Stimulated activated naive CD4-positive, alpha-beta T cell treated with Interleukin-2 at 50 U/mL for 16 hours (primary cell): ENCODE results near the gene LDLRAD4.
A peak's percentile ranks its signal among the peaks of the same experiment; 100 is the strongest.

Experiments used
- DNase-seq: peaks from one replicate; lab custom pipeline; 2025; lab: John Stamatoyannopoulos, UW

Gene LDLRAD4

DNA sequence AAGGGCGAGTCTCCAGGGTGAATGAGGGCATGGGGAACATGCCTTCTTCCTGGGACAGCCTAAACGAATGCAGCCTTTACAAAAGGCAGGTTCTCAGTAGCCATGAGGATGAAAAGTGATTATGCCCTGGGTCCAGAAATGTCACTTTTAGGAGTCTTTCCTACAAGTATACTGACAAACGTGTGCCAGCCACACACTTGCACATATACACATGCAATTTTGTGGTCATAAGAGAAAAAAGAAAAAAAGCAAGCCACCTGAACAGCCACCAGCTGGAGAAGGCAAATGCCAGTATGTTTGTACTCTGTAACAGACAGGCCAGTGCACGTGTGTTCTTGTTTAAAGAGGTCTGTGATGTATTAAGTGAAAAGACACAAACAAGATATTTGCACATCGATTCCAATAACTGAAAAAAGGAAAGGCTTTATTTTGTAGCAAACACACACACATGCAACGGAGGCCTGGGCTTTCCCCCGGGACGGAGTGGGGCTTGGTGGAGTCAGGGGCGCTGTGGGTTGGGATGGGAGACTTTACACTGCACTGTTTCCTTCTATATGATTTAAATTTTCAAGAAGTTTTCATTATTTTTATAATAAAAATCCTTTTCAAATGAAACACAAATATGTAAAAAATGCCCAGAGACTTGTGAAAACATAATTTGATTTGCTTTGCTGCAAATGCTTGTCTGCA, 399.4 kb downstream of the LDLRAD4 start:
- DNase-seq = no peak

DNA sequence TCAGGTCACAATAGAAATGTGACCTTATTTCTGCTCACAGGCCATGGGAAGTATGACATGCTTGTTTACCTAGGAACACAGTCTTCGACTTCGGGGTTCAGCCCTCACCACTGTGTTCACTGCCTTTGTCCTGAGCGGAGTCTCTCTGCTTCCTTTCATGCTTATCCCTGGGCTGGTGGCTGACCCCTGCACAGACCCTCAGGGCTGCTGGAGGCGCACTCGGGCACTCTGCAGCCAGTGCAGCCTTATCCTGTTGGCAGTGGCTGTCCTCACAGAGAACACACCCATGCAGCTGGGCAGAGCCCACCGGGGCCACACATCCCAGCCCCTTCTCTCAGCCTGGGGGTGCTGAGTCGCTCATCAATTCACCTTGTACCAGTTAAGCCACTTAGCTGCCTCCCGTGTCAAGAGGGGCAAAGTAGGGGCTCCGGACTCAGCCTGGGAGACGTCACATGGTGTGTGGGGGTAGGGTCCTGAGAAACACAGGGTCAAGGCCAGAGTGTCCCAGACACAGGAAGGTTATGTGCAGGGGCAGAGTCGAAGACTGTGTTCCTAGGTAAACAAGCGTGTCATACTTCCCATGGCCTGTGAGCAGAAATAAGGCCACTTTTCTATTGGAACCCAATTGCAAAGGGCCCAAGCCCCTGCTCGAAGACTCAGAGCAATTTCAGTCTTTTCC, 400.3 kb downstream of the LDLRAD4 start:
- no peak for DNase-seq

DNA sequence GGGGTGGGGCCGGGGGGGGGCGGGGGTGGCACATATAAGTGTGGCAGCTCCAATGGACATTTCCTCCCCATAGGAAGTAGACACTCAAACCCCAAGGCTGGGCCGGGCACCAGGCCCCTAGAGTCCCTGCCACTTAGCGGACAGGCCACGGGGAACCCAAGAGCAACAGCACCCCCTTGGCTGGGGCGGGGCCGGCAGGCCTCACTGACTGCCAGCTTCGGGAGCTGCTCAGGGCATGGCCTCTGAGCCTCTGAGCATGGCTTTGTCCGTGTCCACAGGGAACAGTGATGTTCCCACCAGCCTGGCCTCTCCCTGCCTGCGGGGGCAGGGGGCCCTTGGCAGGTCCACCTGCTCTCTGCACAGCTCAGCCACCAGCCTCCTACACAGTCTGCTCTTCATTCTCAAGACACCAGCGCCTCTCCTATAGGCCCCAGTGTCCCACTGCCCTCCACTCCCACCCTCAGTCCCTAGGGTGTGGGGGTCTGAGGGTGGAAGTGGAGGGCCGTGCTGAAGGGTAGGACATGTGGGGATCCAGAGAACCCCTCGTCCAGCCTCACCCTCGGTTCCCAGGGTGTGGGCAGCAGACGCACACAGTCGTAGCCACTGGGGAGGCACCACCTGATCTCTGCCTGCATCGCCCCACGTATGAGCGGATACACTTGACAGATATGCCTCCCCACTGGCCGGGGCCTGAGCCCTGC, 401.1 kb downstream of the LDLRAD4 start:
- no peak for DNase-seq

DNA sequence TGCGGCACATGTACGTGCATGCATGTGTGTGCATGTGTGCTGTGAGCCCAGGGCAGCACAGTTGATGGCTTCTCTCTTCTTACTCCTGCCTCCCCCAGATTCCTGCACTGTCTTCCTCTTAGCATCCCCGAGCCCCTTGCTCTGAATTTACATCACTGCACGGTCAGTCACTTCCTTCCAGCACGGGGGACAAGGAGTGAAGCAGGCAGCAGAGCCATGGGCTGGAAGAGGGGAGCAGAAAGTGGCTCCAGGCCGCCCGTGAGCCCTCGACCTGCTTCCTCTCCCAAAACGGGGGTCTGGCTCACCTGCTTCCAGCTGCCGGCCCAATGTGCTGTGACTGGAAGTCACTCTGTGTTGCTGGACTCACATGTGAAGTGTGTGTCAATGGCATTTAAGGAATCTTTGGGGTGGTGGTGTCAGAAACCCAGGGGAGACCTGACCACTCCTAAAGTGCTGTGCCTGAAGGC, 401.7 kb downstream of the LDLRAD4 start:
- no peak for DNase-seq

DNA sequence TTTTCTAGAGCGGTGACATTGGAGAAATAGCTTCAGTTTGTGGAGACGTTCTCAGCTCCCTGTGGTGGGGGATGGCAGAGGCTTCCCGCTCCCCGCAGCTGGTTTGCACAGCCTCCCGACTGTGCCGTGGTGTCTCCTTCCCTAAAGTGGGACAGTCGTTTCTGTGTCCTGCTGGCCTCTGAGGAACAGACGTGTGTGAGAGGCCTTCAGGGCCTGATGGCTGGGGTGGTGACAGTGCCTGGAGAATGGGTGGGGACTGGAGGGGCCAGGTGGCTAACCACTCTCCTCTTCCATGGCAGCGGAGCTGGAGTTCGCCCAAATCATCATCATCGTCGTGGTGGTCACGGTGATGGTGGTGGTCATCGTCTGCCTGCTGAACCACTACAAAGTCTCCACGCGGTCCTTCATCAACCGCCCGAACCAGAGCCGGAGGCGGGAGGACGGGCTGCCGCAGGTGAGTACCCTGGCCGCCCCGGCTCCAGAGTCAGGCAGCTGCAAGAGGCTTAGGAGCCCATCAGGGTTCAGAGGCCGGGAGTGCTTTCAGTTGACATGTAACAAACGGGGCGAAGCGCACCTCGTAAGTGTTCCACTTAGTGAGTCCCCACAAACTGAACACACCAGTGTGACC, 402.4 kb downstream of the LDLRAD4 start:
- DNase-seq = no peak

DNA sequence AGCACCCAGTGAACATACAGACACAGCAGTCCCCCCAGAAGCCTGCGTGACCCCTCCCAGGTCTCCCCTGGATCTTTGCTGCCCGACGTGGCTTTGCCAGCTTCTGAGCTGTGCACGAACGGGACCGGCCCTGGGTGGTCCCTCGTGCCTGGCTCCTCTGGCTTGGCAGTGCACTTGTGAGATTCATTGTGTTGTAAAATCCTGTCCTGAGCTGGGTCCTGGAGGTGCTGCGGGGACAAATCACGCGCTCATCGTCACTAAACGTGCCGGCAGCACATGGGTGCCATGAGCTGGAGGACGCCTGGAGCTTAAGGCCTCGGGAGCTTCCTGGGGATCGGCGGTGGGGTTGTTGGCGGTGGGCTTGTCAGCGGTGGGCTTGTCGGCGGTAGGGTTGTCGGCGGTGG, 402.9 kb downstream of the LDLRAD4 start:
- no peak for DNase-seq

DNA sequence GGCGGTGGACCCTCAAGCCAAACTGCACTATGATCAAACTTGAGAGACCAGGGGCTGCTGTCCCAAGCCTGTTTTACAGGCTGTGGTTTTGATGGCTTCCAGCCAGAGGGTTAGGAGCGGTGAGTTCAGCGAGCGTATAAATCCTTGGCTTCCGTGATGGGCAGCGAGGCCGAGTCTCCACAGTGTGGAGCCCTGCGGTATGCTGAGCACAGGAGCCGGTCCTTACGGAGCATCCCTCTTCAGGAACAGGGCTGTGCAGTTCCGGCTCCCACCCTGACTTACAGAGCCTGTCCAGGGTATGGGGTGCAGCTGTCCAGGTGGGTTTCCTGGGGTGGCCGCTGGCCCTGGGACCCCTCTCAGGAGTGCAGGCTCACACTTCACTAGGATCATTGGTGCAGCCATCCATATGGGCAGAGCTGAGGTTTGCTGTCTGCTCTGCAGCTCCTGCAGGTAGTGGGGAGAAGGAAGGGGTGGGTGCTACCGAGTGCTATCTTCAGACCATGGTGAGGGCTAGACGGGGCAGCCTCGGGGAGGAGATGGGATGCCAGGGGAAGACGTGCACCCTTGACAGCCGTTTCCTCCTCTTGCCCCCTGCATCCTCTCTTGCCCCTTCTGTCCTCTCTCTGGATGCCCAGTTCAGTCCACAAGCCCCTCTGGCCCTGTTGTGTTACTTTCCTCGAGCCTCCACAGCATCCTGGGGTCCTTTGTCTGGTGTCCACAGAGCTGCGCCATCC, 403.5 kb downstream of the LDLRAD4 start:
- no peak for DNase-seq

DNA sequence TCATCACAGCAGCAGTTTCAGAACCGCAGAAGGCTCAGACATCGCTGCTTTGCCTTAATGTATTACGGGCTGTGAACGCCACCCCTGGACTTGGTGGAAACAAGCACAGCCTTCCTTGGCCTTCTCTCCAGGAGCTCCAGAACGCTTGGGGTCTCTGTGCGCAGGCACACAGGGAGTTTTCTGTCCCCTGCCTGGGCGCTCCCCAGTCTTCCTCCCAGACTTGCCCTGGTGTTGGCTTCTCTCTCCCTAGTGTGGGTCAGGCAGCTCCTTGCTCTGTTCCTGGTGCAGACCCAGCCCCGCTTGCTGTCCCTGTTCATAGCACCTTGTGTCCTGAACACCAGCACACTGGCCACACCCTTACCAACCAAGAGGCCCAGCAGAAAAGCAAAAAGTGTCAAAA, 404.2 kb downstream of the LDLRAD4 start:
- no peak for DNase-seq

DNA sequence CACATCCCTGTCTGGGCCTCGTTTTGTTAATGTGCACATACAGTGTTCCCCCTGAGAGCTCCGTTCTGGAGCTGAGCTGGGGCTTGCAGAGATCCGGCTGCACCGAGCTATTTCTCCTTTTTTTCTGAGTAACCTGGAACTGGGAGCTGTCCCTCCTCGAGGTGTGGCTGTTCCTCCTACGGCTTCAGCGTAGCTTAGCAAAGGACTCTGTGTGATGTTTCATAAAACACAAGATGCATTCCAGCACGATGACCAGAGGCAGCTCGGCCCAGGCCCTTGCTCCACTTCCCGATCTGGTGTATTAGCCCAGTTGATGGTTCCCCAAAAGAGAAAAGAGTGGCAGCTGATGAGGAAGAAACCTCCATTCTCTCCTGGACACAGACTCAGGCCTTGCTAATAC, 404.8 kb downstream of the LDLRAD4 start:
- no peak for DNase-seq

DNA sequence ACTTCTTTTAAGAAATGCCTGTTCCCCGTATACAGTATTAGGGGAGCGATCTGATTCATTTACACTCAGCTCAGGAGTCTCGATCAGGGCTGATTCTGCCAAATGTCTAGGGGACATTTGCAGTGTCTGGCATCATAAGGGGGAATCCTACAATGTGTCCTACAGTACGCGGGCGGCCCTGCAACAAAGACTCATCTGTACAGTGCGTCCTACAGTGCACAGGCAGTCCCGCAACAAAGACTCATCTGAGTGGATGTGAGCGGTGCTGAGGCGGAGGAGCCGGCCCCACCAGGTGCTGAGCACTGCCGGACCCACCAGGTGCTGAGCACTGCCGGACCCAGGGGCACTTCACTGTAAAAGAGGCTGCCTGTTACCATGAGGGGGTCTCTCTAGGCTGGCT, 405.3 kb downstream of the LDLRAD4 start:
- no peak for DNase-seq

DNA sequence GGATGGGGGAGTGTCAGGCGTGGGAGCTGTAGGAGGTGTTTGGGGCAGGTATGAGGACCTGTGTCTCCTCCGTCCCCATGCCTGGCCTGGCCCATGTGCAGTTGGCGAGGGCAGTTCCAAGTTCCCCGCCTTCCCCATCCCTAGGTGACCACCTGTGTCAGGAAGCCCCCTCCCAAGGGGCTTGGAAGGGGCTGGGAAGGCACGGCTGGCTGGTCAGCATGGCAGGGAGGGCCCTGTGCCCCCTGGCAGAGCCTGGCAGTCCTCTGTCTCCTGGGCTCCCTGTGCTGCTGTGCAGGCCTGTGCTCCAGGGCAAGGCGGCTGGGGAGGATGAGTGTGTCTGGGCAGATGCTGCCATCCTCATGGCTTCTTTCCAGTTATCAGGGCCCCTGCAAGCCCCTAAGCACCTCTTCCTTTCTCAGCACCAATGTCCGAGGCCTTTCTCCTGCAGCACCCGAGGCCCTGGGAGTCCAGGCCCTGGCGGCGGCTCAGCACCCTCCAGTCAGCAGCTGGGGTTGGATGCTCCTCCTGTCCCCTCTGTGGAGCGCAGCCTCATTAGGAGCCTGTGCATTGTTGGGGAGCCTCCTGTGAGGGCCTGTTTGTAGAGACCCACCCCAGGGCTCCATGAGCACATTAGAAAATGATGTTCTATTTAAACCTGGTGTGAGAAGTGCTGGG, 406.1 kb downstream of the LDLRAD4 start:
- DNase-seq = no peak

DNA sequence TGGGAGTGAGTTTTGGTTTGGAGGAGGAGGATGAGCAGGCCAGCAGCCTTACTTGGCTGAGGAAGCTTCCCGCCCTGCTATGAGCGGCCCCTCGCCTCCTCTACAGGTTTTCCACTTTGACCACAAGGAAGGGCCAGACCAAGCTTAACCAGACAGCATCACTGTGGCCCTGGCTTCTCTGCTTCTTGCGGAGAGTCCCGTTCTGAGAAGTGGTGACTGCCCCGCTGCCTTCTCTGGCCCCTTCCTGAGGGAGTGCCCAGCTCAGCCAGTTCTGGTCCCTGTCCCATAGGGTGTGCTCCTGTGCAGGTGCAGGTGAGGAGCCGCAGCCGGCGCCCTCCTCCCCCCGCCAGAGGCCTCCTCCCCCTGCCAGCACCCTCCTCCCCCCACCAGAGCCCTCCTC, 406.8 kb downstream of the LDLRAD4 start:
- no peak for DNase-seq

DNA sequence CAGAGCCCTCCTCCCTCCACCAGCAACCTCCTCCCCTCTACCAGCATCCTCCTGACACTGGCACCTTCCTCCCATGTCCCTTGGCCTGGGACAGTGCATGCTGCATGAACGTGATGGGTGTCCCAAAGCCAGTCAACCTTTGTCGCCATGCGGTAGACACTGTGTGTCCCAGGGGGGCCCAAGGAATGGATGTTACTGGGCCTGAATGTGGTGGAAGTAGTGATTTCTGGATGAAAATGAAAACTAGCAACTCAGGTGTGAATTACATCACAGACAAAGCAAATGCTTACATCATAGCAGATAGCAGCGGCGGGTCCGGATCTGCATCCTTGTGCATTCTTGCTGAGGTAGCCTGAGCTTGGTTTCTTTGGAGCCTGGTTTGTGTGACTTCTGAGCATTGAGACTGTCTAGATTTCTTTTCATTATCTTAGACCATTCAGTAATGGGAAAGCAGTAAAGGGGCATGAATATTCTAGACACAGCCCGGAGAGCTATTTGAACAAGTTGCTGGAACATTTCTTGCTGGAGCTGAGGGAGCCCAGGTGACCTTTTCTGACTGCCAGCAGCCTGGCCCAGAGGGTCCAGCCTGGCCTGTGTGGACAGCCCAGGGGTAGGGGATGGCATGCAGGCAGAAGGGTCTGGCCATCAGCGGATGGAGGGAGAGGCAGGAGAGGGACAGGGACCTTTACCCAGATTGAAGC, 407.4 kb downstream of the LDLRAD4 start:
- DNase-seq = no peak

DNA sequence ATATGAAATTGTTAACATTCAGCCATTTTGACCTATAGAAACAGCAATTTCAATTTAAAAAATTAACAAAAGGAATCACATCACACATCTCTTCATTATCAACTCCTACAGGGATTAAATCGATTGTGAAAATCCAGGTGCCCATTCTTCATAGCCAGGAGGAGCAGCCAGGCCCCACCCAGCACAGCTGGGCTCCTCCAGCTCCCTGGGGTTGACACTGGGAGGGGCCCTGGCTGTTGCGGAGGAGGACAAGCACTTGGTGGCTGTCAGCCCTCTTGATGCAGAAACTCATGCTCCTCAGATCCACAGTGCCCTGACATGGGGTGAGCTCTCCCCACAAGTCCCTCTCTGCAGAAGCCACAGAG, 408.0 kb downstream of the LDLRAD4 start:
- no peak for DNase-seq

DNA sequence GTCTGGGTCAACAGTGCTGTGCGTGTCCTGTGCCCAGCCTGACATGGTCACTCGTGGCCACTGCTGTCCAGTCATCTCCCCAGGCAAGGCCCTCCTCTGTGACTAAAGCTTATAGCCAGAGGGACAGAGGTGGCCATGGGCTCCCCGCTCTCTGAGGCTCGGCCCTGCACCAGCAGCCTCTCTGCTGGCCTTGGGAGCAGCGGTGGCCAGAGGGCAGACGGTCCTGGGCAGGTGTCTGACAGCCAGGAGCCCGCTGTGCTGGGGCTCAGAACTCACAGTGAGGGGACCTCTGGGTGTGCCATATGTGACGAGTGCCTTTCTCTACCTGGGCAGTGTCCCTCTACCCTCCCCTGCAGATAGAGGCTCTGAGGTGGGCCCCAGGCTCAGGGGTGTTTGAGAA, 409.1 kb downstream of the LDLRAD4 start:
- no peak for DNase-seq

DNA sequence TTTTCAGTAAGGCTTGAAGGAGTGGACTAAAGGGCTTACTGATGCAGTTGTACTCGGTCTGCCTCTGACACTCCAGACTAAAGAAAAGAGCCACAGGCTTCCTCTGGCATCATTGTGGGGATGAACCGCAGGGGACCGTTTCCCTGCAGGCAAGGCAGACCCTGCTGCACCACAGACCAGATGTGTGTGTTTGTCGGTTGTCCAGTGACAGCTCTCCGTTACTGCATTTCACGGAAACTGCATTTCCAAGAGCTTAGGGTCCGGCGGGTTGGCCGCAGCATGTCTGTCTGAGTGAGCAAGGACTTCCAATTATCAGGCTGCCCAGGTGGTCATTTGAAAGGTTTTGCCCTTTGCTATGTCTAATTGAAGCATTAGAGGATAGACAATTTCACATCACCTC, 409.7 kb downstream of the LDLRAD4 start:
- DNase-seq = no peak

DNA sequence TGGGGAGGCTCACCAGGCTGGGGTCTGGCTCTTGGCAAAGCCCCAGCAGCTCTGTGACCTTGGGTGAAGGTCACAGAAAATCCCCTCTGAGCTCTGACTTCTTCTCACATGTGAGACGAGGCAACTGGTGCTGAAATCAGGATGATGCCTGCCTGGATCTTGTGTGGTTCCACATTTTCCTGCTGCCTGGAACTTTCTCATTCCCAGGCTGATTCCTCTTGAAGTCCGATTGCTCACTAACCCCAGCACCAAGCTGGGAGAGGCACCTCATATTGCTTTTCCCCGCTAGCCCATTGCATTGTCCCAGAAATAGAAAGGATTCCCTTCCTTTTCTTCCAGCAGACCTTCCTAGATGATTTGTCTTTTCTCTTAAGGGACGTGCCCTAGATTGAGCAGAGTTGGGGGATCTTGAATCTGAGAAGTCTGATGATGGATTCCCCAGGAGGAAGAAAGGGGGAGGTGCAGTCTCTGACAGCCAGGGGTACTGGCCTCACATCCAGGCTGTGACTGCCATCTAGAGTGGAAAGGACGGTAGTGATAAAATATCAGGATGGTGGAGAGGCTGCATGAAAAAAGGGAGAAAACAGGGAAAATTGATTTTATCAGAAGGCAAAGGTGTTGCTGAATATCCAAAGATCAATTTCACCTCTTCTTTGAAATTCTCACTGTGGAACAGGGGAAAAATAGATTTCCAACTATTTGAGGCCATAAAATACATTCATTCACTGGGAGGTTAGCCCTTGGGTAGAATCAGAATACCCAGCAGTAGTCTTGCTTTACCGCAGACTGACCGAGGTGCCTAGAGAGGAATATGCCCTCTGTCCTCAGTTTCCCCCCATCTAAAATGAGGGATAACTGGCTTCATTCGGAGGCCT, 411.5 kb downstream of the LDLRAD4 start:
- DNase-seq = peak; percentile 23

DNA sequence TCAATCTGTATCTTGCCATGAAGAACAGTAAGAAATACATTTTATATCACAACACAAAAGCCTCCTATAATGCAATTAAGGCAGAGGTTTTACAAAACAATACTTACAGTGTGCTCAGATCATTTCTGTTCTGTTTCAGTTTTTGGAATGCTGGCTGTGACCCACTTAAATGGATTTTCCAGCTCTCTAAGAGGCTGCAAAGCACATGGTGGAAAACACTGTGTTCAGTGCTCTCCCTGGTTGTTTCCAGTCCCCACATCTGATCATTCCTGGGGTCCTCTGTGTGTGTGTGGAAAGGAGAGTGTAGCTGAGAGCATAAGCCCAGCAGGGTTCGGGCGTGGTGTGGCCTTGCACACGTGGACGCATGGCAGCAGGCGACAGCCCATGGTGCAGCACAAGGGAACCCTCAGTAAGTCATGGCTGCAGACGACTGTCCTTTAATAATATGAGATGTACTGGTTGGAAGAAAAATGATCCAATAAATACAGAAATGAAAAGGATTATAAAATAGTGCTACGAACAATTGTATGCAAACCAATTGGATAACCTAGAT, 412.2 kb downstream of the LDLRAD4 start:
- no peak for DNase-seq

DNA sequence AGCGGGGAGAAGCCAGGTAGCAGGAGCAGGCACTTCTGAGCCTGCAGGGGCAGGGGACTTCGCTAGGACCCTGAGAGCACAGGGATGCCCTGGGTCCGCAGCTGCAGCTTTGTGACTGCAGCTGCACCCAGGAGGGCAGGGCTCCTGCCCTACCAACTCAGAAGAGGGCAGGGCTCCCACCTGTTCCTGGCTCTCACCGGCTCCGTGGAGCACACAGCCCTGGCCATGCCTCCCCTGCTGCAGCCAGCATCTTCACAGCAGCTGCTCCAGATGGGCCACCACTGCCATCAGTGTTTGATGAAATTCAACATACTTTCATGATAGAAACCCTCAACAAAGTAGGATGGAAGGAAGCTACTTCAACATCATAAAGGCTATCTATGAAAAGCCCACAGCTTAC, 415.1 kb downstream of the LDLRAD4 start:
- DNase-seq = no peak

DNA sequence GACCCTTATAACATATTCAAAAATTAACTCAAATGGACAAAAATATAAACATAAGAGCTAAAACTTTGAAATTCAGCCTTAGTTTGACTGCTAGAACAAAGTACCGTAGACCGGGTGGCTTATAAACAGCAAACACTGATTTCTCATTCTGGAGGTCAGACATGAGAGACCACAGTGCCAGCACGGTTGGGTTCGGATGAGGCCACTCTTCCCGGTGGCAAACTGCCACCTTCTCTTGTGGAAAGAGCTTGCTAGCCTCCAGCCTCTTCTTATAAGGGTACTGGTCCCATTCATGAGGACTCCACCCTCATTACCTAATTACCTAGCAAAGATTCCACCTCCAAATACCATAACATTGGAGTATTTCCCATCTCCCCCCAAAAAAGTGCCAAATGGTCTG, 416.5 kb downstream of the LDLRAD4 start:
- DNase-seq = no peak
